ENCODE data around the gene ZC3H12C.
A peak's percentile ranks its signal among the peaks of the same experiment; 100 is the strongest.
"Not testable (repeated sequence)": the region's sequence is repeated elsewhere in the genome, so short reads cannot be mapped to it uniquely, and the experiment has no call there.

Gene ZC3H12C
- total RNA-seq, result 1.8 to 1.9 reads per million in 2 donors

- DNase-seq, result peak in 2 of 5 experiments; percentile 8 to 78
Measured at GRCh38 chr11:110092515-110093406, at the start of gene ZC3H12C. Gene ZC3H12C (plus strand): TSS chr11:110093392. CDS start chr11:110093412, 20 bp downstream.

- DNase-seq, result no peak
Measured at GRCh38 chr11:110044226-110044968, 48.8 kb upstream of the ZC3H12C start.

GRCh38 chr11:110046775-110047380, 46.3 kb upstream of the ZC3H12C start:
- no peak for DNase-seq

- no peak for DNase-seq
Measured at GRCh38 chr11:110049501-110050200, 43.5 kb upstream of the ZC3H12C start.

- no peak for DNase-seq
Measured at GRCh38 chr11:110050201-110050506, 43.0 kb upstream of the ZC3H12C start.

GRCh38 chr11:110053848-110054414, 39.3 kb upstream of the ZC3H12C start:
- no peak for DNase-seq

GRCh38 chr11:110056956-110057355, 36.2 kb upstream of the ZC3H12C start:
- DNase-seq, result no peak

- DNase-seq, result no peak
Measured at GRCh38 chr11:110059706-110060463, 33.3 kb upstream of the ZC3H12C start.

- no peak for DNase-seq
Measured at GRCh38 chr11:110061296-110061695, 31.9 kb upstream of the ZC3H12C start.

- no peak for DNase-seq
Measured at GRCh38 chr11:110062247-110062646, 30.9 kb upstream of the ZC3H12C start.

- no peak for DNase-seq
Measured at GRCh38 chr11:110065189-110065588, 28.0 kb upstream of the ZC3H12C start.

- not testable (repeated sequence) for DNase-seq
Measured at GRCh38 chr11:110068001-110068400, 25.2 kb upstream of the ZC3H12C start.

- peak in 1 of 5 experiments; percentile 66 for DNase-seq
Measured at GRCh38 chr11:110069158-110069737, 23.9 kb upstream of the ZC3H12C start.

GRCh38 chr11:110070176-110070575, 23.0 kb upstream of the ZC3H12C start:
- no peak for DNase-seq

GRCh38 chr11:110071197-110071596, 22.0 kb upstream of the ZC3H12C start:
- DNase-seq, result no peak

GRCh38 chr11:110072930-110073329, 20.3 kb upstream of the ZC3H12C start:
- no peak for DNase-seq

- no peak for DNase-seq
Measured at GRCh38 chr11:110074499-110074898, 18.7 kb upstream of the ZC3H12C start.

GRCh38 chr11:110075105-110075846, 17.9 kb upstream of the ZC3H12C start:
- no peak for DNase-seq

GRCh38 chr11:110075847-110076208, 17.4 kb upstream of the ZC3H12C start:
- no peak for DNase-seq

- DNase-seq, result peak in 1 of 5 experiments; percentile 70
Measured at GRCh38 chr11:110076371-110076965, 16.7 kb upstream of the ZC3H12C start.

Measured in T-helper 2 cell (primary cell).